ENCODE results near the gene OGDH.

GRCh38 chr7:44696728-44697127, 90.3 kb downstream of the OGDH start:
- TF ChIP-seq ZNF138 (tag by site-specific recombination; IDR thresholded peaks at IDR 0.05; ENCODE audit: borderline replicate concordance) (no peak), ZNF600 (tag by site-specific recombination; IDR thresholded peaks at IDR 0.05) (no peak)
